ENCODE measurements around the gene TPST2. TPM values are rescaled to one million over a fixed set of nuclear protein-coding genes. Genes with fewer than 3 reads are reported as not detected.

The TPST2 gene
- total RNA-seq, 1 experiment from 2014 or later, result 11.8 TPM

- TF ChIP-seq ZFX (IDR thresholded peaks at IDR 0.05), result no peak
- no peak for TF ChIP-seq ATF3 (IDR thresholded peaks at IDR 0.05)
- no peak for TF ChIP-seq SP1 (IDR thresholded peaks at IDR 0.05; ENCODE audit: low read depth)
- no peak for TF ChIP-seq ZNF274 (IDR thresholded peaks at IDR 0.05; ENCODE audit: low read depth, low read length)
- no peak for TF ChIP-seq CEBPB (IDR thresholded peaks at IDR 0.05; ENCODE audit: low read depth)
- TF ChIP-seq YY1 (IDR thresholded peaks at IDR 0.05; ENCODE audit: extremely low read depth, insufficient replicate concordance, low read depth, low read length), result no peak
- TF ChIP-seq ZBTB33 (IDR thresholded peaks at IDR 0.05; ENCODE audit: extremely low read depth, insufficient replicate concordance, low read length), result no peak
- no peak for TF ChIP-seq CTCF (IDR thresholded peaks at IDR 0.05 in 2 of 3, conservative IDR thresholded peaks at IDR 0.05 in 1 of 3; ENCODE audit: borderline replicate concordance in 1 of 3, insufficient read depth in 1 of 3, low read depth in 2 of 3, low read length in 2 of 3)
- no peak for TF ChIP-seq REST (IDR thresholded peaks at IDR 0.05; ENCODE audit: low read depth)
- no peak for TF ChIP-seq EZH2phosphoT487 (IDR thresholded peaks at IDR 0.05; ENCODE audit: borderline replicate concordance)
- no peak for TF ChIP-seq EZH2 (IDR thresholded peaks at IDR 0.05)
- TF ChIP-seq CBX3 (IDR thresholded peaks at IDR 0.05; ENCODE audit: low read depth), result no peak
- TF ChIP-seq MAX (IDR thresholded peaks at IDR 0.05), result no peak
- Histone ChIP-seq H4K20me1 (ENCODE audit: insufficient read depth) (no peaks in the 10 kb centered on the region), H3K9ac (ENCODE audit: low read length) (no peak overlapping the region), H3K27me3 (ENCODE audit: insufficient read depth, low read length) (no peaks in the 10 kb centered on the region), H3K27ac (ENCODE audit: low read depth, low read length) (no peak overlapping the region), H3K9me3 (ENCODE audit: control insufficient read depth in 1 of 2, insufficient read depth in 1 of 2, low read depth in 1 of 2, low read length in 2 of 2) (no peaks in the 10 kb centered on the region), H3K4me1 (ENCODE audit: control insufficient read depth in 1 of 2, insufficient read depth in 2 of 2, low read length in 2 of 2) (no peaks in the 10 kb centered on the region), H3K36me3 (ENCODE audit: control insufficient read depth in 1 of 2, insufficient read depth in 2 of 2, low read length in 2 of 2) (peaks cover 0 to 4% of the 10 kb centered on the region in 2 experiments; a peak in 2 of 4 replicates), H2AFZ (ENCODE audit: low read depth, low read length, poor library complexity, severe bottlenecking) (no peak overlapping the region), H3K4me2 (ENCODE audit: low read length) (no peak overlapping the region), H3K79me2 (ENCODE audit: insufficient read depth, low read length) (no peaks in the 10 kb centered on the region), H3K9me2 (ENCODE audit: insufficient read depth) (no peaks in the 10 kb centered on the region), H3K4me3 (replicated peaks in 1 of 2; ENCODE audit: low read depth in 1 of 2, low read length in 2 of 2) (no peak overlapping the region)
- ChIA-PET CTCF (no interaction called here), POLR2A (no interaction called here), RAD21 (ENCODE audit: low non-redundant PET in 1 of 2, low total read pairs in 2 of 2, uncharacterized antibody in 2 of 2, unreplicated experiment in 2 of 2) (no interaction called here)
- no TSS peak for BruUV-seq (replicated peaks)
- ATAC-seq, result no peak
- no peak for DNase-seq (ENCODE audit: low read depth, low spot score)
- intact Hi-C loops (cut with micrococcal nuclease), result no loop called here
These were observed 62.8 kb downstream of the TPST2 start for GRCh38 chr22:26527167-26527566.

All from HCT116 (cell line).